GM23338 (cell line): ENCODE measurements around the gene SVBP. TPM values are rescaled to one million over a fixed set of nuclear protein-coding genes. Genes with fewer than 3 reads are reported as not detected.
A peak's percentile ranks its signal among the peaks of the same experiment; 100 is the strongest.

Experiments used
- ATAC-seq: fragments of 200-7000 bp; cut with Tn5 transposase; 3 replicates; pipeline ENCODE4 v1.9.1; 2020
- DNase-seq: peaks from one replicate; pipeline ENCODE4 v3.0.0-alpha.2; 2015; ENCODE audit warnings: low spot score
- H2AFZ ChIP-seq: fragments of 200-600 bp; sonication (generic); 2 replicates; pipeline ENCODE4 v1.8.0; 2016; ENCODE audit warnings: antibody characterized with exemption, mild to moderate bottlenecking, moderate library complexity
- H3F3A ChIP-seq: fragments of 200-600 bp; sonication (generic); replicated peaks from 2 replicates; pipeline ENCODE4 v1.8.0; 2017; ENCODE audit warnings: antibody characterized with exemption, mixed run types, low read depth
- H3K27ac ChIP-seq: fragments of 200-600 bp; sonication (generic); 2 replicates; pipeline ENCODE4 v1.6.1; 2016; ENCODE audit warnings: low read depth
- H3K27me3 ChIP-seq: fragments of 200-600 bp; sonication (generic); 2 replicates; pipeline ENCODE4 v1.8.0; 2016; ENCODE audit warnings: mild to moderate bottlenecking, mixed run types, moderate library complexity; ENCODE audit not compliant: insufficient read depth
- H3K36me3 ChIP-seq: fragments of 200-600 bp; sonication (generic); 2 replicates; pipeline ENCODE4 v1.8.0; 2016; ENCODE audit warnings: mild to moderate bottlenecking; ENCODE audit not compliant: insufficient read depth
- H3K4me1 ChIP-seq: fragments of 200-600 bp; sonication (generic); 2 replicates; pipeline ENCODE4 v1.8.0; 2016; ENCODE audit warnings: mild to moderate bottlenecking, moderate library complexity; ENCODE audit not compliant: insufficient read depth
- H3K4me2 ChIP-seq: fragments of 200-600 bp; sonication (generic); 2 replicates; pipeline ENCODE4 v1.7.1; 2017; ENCODE audit warnings: mixed run types
- H3K4me3 ChIP-seq: fragments of 200-600 bp; sonication (generic); 2 replicates; pipeline ENCODE4 v1.6.1; 2016; ENCODE audit warnings: mixed run types
- H3K79me2 ChIP-seq: fragments of 200-600 bp; sonication (generic); replicated peaks from 2 replicates; pipeline ENCODE4 v1.8.0; 2017; ENCODE audit warnings: mild to moderate bottlenecking; ENCODE audit not compliant: insufficient read depth
- H3K9me2 ChIP-seq: fragments of 200-600 bp; sonication (generic); 2 replicates; pipeline ENCODE4 v1.8.0; 2017; ENCODE audit not compliant: insufficient read depth
- H4K20me1 ChIP-seq: fragments of 200-600 bp; sonication (generic); replicated peaks from 2 replicates; pipeline ENCODE4 v1.8.0; 2017; ENCODE audit warnings: mild to moderate bottlenecking; ENCODE audit not compliant: insufficient read depth
- H3K27ac Mint-ChIP-seq: 2 replicates; pipeline ENCODE4 v1.8.0; 2020; ENCODE audit warnings: inconsistent platforms, mild to moderate bottlenecking, moderate library complexity, mixed read lengths
- H3K27me3 Mint-ChIP-seq: 3 replicates; pipeline ENCODE4 v1.8.0; 2022; ENCODE audit warnings: low read depth, mild to moderate bottlenecking, moderate library complexity, mixed read lengths, inconsistent platforms; ENCODE audit not compliant: insufficient read depth, poor library complexity
- H3K36me3 Mint-ChIP-seq: 3 replicates; pipeline ENCODE4 v1.8.0; 2021; ENCODE audit warnings: low read depth, mild to moderate bottlenecking, inconsistent platforms, moderate library complexity, mixed read lengths
- H3K4me1 Mint-ChIP-seq: 3 replicates; pipeline ENCODE4 v1.8.0; 2020; ENCODE audit warnings: mild to moderate bottlenecking, inconsistent platforms, mixed read lengths
- H3K4me3 Mint-ChIP-seq: 3 replicates; pipeline ENCODE4 v1.8.0; 2021; ENCODE audit warnings: moderate library complexity, mild to moderate bottlenecking, inconsistent platforms, mixed read lengths
- H3K9me3 Mint-ChIP-seq: 3 replicates; pipeline ENCODE4 v1.8.0; 2020; ENCODE audit warnings: moderate library complexity, mild to moderate bottlenecking, inconsistent platforms, mixed read lengths
- CREB1 ChIP-seq: fragments of 250-450 bp; sonication (Bioruptor Pico); IDR thresholded peaks from 2 replicates; pipeline ENCODE4 v1.5.0; 2020; ENCODE audit warnings: low read depth, mild to moderate bottlenecking, moderate library complexity
- EZH2 ChIP-seq: fragments of 200-600 bp; sonication (generic); IDR thresholded peaks from one replicate; pipeline ENCODE4 v1.8.0; 2017; ENCODE audit warnings: antibody characterized with exemption, mild to moderate bottlenecking, low read depth; ENCODE audit not compliant: unreplicated experiment
- EZH2phosphoT487 ChIP-seq: fragments of 200-600 bp; sonication (generic); IDR thresholded peaks from one replicate; pipeline ENCODE4 v1.8.1; 2018; ENCODE audit warnings: antibody characterized with exemption; ENCODE audit not compliant: unreplicated experiment
- JUNB ChIP-seq: IDR thresholded peaks from one replicate; pipeline ENCODE4 v1.6.1; 2016; ENCODE audit warnings: antibody characterized with exemption; ENCODE audit not compliant: unreplicated experiment
- NANOG ChIP-seq: IDR thresholded peaks from 2 replicates; pipeline ENCODE4 v1.6.1; 2016; ENCODE audit warnings: antibody characterized with exemption, borderline replicate concordance
- POLR2AphosphoS5 ChIP-seq: IDR thresholded peaks from 2 replicates; pipeline ENCODE4 v1.6.1; 2016; ENCODE audit warnings: antibody characterized with exemption, low read depth
- STAT1 ChIP-seq: IDR thresholded peaks from one replicate; pipeline ENCODE4 v1.6.1; 2016; ENCODE audit warnings: antibody characterized with exemption; ENCODE audit not compliant: unreplicated experiment
- ZNF114 ChIP-seq: fragments of 250-450 bp; sonication (Bioruptor Pico); IDR thresholded peaks from 2 replicates; pipeline ENCODE4 v1.5.0; 2020; ENCODE audit warnings: mild to moderate bottlenecking, moderate library complexity
- ZNF331 ChIP-seq: fragments of 250-450 bp; sonication (Bioruptor Pico); IDR thresholded peaks from 2 replicates; pipeline ENCODE4 v1.5.0; 2020; ENCODE audit warnings: low read depth, mild to moderate bottlenecking, moderate library complexity
- polyA plus RNA-seq: library from polyadenylated mRNA; unstranded; fragments of >200 nt; fragmentation: Nextera tagmentation; extraction: Ambion mirVana; gene quantifications from 2 replicates; pipeline ENCODE4 v1.2.1, GENCODE V29; 2016
- total RNA-seq: library from RNA; depleted of rRNA; stranded (reverse); fragments of >200 nt; shearing (Covaris generic); gene quantifications from 2 replicates; pipeline ENCODE4 v1.2.3, GENCODE V29; 2014
- TF ChIP-seq, protein P1 (sequence below): IDR thresholded peaks from 2 replicates; pipeline ENCODE4 v1.6.1; 2016; ENCODE audit warnings: antibody characterized with exemption
- TF ChIP-seq, protein P2 (sequence below): IDR thresholded peaks from one replicate; pipeline ENCODE4 v1.6.1; 2018; ENCODE audit warnings: antibody characterized with exemption; ENCODE audit not compliant: unreplicated experiment
- TF ChIP-seq, protein P3 (sequence below): fragments of 250-450 bp; sonication (Bioruptor Pico); IDR thresholded peaks from 2 replicates; pipeline ENCODE4 v1.5.0; 2020; ENCODE audit warnings: mild to moderate bottlenecking, moderate library complexity
- TF ChIP-seq, protein P4 (sequence below), 2 experiments: fragments of 200-600 bp in 1 of 2; sonication (generic) in 1 of 2; conservative IDR thresholded peaks; 2 replicates each; pipeline versions ENCODE4 v1.5.1 to v1.6.1; 2016 to 2017; ENCODE audit warnings: antibody characterized with exemption in 2 of 2, low read depth in 2 of 2, mild to moderate bottlenecking in 2 of 2, moderate library complexity in 1 of 2

SVBP gene
- total and polyA plus RNA-seq, 2 experiments from 2014 or later = 22.1 to 82.1 TPM

- Histone ChIP-seq H4K20me1 (0 out of 2 replicates have a peak, but pooled peaks cover 4% of the 10 kb centered on the region), H3K4me1 (peaks cover 5% of the 10 kb centered on the region; the same call in 1 of the 2 replicates), H3K27ac (no peak overlapping the region), H3F3A (0 out of 2 replicates have a peak, but pooled peaks cover 15% of the 10 kb centered on the region), H3K27me3 (peaks cover 6% of the 10 kb centered on the region; the same call in 1 of the 2 replicates), H3K4me3 (peak overlapping the region; percentile 47), H3K79me2 (no peaks in the 10 kb centered on the region), H3K36me3 (no peaks in the 10 kb centered on the region; the same call in 1 of the 2 replicates), H3K4me2 (peak overlapping the region; percentile 67), H3K9me2 (no peaks in the 10 kb centered on the region), H2AFZ (peak overlapping the region; percentile 32; the same call in 1 of the 2 replicates)
- H3K4me1 Mint-ChIP-seq = peaks cover 11% of the 10 kb centered on the region
- no peak overlapping the region for H3K27ac Mint-ChIP-seq
- peak; percentile 36 for DNase-seq
- no peak overlapping the region for H3K4me3 Mint-ChIP-seq
- TF ChIP-seq, protein P1, sequence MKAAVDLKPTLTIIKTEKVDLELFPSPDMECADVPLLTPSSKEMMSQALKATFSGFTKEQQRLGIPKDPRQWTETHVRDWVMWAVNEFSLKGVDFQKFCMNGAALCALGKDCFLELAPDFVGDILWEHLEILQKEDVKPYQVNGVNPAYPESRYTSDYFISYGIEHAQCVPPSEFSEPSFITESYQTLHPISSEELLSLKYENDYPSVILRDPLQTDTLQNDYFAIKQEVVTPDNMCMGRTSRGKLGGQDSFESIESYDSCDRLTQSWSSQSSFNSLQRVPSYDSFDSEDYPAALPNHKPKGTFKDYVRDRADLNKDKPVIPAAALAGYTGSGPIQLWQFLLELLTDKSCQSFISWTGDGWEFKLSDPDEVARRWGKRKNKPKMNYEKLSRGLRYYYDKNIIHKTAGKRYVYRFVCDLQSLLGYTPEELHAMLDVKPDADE = no peak
- TF ChIP-seq EZH2 (no peak), STAT1 (no peak), ZNF331 (CRISPR knock-in tag) (no peak), EZH2phosphoT487 (no peak), JUNB (no peak), ZNF114 (CRISPR knock-in tag) (no peak), POLR2AphosphoS5 (no peak), NANOG (no peak), CREB1 (no peak)
- TF ChIP-seq, protein P2, sequence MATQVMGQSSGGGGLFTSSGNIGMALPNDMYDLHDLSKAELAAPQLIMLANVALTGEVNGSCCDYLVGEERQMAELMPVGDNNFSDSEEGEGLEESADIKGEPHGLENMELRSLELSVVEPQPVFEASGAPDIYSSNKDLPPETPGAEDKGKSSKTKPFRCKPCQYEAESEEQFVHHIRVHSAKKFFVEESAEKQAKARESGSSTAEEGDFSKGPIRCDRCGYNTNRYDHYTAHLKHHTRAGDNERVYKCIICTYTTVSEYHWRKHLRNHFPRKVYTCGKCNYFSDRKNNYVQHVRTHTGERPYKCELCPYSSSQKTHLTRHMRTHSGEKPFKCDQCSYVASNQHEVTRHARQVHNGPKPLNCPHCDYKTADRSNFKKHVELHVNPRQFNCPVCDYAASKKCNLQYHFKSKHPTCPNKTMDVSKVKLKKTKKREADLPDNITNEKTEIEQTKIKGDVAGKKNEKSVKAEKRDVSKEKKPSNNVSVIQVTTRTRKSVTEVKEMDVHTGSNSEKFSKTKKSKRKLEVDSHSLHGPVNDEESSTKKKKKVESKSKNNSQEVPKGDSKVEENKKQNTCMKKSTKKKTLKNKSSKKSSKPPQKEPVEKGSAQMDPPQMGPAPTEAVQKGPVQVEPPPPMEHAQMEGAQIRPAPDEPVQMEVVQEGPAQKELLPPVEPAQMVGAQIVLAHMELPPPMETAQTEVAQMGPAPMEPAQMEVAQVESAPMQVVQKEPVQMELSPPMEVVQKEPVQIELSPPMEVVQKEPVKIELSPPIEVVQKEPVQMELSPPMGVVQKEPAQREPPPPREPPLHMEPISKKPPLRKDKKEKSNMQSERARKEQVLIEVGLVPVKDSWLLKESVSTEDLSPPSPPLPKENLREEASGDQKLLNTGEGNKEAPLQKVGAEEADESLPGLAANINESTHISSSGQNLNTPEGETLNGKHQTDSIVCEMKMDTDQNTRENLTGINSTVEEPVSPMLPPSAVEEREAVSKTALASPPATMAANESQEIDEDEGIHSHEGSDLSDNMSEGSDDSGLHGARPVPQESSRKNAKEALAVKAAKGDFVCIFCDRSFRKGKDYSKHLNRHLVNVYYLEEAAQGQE = no peak
- TF ChIP-seq, protein P3, sequence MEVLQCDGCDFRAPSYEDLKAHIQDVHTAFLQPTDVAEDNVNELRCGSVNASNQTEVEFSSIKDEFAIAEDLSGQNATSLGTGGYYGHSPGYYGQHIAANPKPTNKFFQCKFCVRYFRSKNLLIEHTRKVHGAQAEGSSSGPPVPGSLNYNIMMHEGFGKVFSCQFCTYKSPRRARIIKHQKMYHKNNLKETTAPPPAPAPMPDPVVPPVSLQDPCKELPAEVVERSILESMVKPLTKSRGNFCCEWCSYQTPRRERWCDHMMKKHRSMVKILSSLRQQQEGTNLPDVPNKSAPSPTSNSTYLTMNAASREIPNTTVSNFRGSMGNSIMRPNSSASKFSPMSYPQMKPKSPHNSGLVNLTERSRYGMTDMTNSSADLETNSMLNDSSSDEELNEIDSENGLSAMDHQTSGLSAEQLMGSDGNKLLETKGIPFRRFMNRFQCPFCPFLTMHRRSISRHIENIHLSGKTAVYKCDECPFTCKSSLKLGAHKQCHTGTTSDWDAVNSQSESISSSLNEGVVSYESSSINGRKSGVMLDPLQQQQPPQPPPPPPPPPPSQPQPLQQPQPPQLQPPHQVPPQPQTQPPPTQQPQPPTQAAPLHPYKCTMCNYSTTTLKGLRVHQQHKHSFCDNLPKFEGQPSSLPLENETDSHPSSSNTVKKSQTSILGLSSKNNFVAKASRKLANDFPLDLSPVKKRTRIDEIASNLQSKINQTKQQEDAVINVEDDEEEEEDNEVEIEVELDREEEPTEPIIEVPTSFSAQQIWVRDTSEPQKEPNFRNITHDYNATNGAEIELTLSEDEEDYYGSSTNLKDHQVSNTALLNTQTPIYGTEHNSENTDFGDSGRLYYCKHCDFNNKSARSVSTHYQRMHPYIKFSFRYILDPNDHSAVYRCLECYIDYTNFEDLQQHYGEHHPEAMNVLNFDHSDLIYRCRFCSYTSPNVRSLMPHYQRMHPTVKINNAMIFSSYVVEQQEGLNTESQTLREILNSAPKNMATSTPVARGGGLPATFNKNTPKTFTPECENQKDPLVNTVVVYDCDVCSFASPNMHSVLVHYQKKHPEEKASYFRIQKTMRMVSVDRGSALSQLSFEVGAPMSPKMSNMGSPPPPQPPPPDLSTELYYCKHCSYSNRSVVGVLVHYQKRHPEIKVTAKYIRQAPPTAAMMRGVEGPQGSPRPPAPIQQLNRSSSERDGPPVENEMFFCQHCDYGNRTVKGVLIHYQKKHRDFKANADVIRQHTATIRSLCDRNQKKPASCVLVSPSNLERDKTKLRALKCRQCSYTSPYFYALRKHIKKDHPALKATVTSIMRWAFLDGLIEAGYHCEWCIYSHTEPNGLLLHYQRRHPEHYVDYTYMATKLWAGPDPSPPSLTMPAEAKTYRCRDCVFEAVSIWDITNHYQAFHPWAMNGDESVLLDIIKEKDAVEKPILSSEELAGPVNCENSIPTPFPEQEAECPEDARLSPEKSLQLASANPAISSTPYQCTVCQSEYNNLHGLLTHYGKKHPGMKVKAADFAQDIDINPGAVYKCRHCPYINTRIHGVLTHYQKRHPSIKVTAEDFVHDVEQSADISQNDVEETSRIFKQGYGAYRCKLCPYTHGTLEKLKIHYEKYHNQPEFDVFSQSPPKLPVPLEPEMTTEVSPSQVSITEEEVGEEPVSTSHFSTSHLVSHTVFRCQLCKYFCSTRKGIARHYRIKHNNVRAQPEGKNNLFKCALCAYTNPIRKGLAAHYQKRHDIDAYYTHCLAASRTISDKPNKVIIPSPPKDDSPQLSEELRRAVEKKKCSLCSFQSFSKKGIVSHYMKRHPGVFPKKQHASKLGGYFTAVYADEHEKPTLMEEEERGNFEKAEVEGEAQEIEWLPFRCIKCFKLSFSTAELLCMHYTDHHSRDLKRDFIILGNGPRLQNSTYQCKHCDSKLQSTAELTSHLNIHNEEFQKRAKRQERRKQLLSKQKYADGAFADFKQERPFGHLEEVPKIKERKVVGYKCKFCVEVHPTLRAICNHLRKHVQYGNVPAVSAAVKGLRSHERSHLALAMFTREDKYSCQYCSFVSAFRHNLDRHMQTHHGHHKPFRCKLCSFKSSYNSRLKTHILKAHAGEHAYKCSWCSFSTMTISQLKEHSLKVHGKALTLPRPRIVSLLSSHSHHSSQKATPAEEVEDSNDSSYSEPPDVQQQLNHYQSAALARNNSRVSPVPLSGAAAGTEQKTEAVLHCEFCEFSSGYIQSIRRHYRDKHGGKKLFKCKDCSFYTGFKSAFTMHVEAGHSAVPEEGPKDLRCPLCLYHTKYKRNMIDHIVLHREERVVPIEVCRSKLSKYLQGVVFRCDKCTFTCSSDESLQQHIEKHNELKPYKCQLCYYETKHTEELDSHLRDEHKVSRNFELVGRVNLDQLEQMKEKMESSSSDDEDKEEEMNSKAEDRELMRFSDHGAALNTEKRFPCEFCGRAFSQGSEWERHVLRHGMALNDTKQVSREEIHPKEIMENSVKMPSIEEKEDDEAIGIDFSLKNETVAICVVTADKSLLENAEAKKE = no peak
- TF ChIP-seq, protein P4, sequence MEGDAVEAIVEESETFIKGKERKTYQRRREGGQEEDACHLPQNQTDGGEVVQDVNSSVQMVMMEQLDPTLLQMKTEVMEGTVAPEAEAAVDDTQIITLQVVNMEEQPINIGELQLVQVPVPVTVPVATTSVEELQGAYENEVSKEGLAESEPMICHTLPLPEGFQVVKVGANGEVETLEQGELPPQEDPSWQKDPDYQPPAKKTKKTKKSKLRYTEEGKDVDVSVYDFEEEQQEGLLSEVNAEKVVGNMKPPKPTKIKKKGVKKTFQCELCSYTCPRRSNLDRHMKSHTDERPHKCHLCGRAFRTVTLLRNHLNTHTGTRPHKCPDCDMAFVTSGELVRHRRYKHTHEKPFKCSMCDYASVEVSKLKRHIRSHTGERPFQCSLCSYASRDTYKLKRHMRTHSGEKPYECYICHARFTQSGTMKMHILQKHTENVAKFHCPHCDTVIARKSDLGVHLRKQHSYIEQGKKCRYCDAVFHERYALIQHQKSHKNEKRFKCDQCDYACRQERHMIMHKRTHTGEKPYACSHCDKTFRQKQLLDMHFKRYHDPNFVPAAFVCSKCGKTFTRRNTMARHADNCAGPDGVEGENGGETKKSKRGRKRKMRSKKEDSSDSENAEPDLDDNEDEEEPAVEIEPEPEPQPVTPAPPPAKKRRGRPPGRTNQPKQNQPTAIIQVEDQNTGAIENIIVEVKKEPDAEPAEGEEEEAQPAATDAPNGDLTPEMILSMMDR (conservative IDR thresholded peaks at IDR 0.05; ENCODE audit: low read depth in 2 of 2) = no peak
- peak; percentile 65 for ATAC-seq
- peaks cover 4% of the 10 kb centered on the region for H3K27me3 Mint-ChIP-seq
- no peaks in the 10 kb centered on the region for H3K9me3 Mint-ChIP-seq
- peaks cover 16% of the 10 kb centered on the region for H3K36me3 Mint-ChIP-seq
Observed at GRCh38 chr1:42784547-42784945, 32.7 kb downstream of the SVBP start.
